GM21786 (cell line): ENCODE data around the gene DEFB131A.
"Not testable (repeated sequence)": the region's sequence is repeated elsewhere in the genome, so short reads cannot be mapped to it uniquely, and the experiment has no call there.

Experiments
- ATAC-seq: cut with Tn5 transposase; IDR thresholded peaks from one replicate; pipeline ENCODE4 v1.9.1; 2021; ENCODE audit not compliant: unreplicated experiment

Gene DEFB131A, protein sequence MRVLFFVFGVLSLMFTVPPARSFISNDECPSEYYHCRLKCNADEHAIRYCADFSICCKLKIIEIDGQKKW

DNA sequence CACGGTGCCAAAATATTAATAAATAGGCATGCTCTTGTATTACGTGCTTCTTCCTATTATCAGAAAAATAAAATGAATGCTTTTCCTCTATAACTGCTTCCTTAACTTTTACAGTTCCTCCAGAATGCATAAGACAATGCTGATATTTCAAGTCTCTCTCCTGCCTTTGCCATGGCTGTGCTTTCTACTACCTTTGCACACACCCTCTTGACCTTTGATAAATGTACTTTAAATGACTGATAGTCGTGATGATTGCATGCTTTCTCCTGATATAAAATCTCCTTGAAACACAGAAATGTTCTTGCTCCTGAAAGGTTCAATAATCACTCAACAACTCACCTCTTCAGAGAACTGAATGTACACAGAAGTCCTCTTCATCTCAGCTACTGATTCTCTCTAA, at the start of gene DEFB131A:
Gene DEFB131A, plus strand, starts transcription at position 301 of the 400 bp plus-strand sequence. CDS start 120 bp downstream, outside the sequence.
- ATAC-seq: not testable (repeated sequence)

DNA sequence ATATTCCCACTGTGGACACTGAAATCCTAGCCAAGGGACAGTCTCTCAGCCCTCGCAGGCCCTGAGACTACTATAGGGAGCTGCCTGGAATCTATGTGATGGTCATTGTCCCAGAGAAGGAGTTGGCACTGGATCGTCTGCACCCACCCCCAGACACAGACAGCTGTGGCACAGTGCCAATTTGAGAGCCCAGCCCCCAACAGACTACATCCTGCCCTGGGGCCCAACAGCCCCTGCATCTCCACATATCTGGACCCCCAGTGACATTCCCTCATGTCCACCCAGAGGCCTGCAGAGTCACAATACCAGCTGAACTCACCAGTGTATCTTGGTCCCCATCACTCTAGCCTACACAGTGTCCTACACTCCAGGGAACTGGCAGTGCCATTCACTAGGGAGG, 38.4 kb upstream of the DEFB131A start:
- ATAC-seq: not testable (repeated sequence)

DNA sequence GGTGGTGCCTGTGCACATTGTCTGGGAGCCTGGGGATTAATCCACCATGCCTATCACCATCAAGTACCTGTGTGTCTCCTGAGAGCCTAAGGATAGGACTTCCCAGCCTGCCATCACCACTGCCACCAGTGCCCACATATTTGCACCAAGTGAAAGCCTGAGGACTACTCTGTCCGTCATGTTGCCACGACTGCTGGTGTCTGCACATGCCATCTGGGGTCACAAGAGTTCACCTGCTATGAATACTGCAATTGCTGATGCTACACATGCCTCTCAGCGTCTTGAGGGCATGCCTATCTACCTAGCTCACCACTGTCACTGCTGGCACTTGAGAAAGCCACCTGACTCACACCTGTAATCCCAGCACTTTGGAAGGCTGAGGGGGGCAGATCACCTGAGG, 37.7 kb upstream of the DEFB131A start:
- ATAC-seq: not testable (repeated sequence)

DNA sequence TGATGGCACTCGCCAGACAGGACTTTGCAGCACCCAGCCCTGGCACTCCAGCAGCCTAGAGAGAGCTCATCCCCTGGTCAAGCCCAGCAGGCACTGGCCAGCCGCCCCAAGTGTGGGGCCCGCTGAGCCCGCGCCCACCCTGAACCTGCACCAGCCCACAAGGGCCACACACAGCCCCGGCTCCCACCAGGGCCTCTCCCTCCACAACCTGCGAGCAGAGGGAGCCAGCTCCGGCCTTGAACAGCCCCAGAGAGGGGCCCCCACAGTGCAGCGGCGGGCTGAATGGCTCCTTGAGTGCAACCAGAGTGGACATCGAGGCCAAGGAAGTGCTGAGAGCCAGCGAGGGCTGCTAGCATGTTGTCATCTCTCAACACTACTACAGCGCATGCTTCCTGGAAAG, 34.4 kb upstream of the DEFB131A start:
- ATAC-seq: no peak

- ATAC-seq: not testable (repeated sequence)
Measured at GRCh38 chr4:9421884-9422455, 22.2 kb upstream of the DEFB131A start.

- ATAC-seq: not testable (repeated sequence)
Measured at GRCh38 chr4:9425916-9426315, 18.3 kb upstream of the DEFB131A start.

- not testable (repeated sequence) for ATAC-seq
Measured at GRCh38 chr4:9430061-9430460, 14.2 kb upstream of the DEFB131A start.

DNA sequence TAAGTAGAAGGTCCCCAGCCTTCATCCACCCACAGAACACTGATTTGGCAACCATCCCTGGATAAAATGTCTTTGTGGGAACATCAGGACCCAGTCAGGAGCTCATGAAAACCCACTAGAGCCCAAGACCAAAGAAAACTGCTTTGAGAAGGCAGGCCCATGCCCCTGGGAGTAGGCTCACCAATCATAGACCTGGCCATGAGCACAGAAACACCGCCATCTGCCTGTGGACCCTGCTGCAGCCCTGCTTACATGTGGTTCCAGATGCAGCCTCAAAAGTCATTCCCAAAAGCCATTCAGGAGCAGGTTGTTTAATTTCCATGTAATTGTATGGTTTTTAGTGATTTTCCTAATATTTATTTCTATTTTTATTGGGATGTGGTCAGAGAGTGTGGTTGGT, 10.9 kb upstream of the DEFB131A start:
- not testable (repeated sequence) for ATAC-seq

DNA sequence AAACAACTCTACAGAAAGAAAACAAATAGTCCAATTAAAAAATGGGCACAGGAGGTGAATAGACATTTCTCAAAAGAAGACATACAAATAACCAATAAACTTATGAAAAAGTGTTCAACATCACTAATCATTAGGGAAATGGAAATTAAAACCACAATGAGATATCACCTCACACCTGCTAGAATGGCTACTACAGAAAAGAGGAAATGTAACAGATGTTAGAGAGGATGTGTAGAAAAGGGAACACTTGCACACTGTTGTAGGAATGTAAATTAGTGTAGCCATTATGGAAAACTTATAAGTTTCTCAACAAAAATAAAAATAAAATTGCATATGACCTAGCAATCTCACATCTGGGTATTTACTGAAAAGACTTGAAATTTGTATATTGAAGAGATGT, 7.5 kb upstream of the DEFB131A start:
- not testable (repeated sequence) for ATAC-seq

DNA sequence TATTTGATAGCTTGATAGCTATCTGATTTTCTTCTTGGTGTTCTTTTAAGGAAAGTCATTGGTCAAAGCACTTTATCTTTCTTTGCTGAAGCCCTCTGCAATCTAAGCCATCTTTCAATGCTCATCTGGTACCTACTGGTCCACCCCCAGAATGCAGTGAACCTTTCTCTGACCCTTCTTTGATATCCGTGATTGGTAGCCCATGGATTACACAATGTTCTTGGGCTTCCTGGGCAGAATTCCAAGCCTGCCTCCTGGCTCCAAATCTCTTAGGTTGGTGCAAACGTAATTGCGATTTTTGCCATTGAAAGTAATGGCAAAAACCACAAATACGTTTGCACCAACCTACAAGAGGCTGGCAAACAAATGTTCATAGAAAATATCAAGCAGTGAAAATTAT, 1.9 kb upstream of the DEFB131A start:
- not testable (repeated sequence) for ATAC-seq

GRCh38 chr4:9444681-9445080, 467 bp downstream of the DEFB131A start:
- not testable (repeated sequence) for ATAC-seq

GRCh38 chr4:9452251-9452650, 8.0 kb downstream of the DEFB131A start:
- ATAC-seq: not testable (repeated sequence)

DNA sequence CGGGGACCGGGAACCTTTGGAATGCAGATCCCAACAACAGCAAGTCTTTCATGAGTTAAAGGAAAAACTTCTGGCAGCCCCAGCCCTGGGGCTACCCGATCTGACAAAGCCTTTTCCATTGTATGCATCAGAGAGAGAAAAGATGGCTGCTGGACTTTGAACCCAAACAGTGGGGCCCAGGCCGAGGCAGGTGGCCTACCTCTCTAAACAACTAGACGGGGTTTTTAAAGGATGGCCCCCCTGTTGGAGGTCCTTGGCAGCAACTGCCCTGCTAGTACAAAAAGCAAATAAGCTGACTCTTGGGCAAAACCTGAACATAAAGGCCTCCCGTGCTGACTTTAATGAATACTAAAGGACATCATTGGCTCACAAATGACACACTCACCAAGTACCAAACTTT, 10.1 kb downstream of the DEFB131A start:
- not testable (repeated sequence) for ATAC-seq

DNA sequence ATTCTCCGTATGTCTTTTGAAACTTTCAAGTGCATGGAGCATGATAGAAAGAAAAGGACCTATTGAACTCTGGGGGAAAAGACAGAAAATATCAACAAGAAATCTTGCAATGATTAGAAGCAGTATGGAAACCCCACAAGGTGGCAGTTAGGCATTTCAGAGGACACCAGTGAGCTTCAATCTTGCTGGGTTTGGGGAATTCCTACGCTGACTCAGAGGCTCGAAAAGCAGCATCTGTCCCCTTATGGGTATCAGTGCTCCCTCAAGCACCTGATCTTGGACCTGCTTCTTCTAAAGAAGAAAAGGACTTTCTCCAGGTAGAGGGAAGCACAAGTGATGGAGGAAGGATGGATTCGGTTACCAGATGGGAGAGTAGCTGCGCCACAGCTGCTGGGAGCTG, 10.8 kb downstream of the DEFB131A start:
- ATAC-seq: not testable (repeated sequence)

GRCh38 chr4:9479466-9479865, 35.3 kb downstream of the DEFB131A start:
- ATAC-seq: not testable (repeated sequence)

DNA sequence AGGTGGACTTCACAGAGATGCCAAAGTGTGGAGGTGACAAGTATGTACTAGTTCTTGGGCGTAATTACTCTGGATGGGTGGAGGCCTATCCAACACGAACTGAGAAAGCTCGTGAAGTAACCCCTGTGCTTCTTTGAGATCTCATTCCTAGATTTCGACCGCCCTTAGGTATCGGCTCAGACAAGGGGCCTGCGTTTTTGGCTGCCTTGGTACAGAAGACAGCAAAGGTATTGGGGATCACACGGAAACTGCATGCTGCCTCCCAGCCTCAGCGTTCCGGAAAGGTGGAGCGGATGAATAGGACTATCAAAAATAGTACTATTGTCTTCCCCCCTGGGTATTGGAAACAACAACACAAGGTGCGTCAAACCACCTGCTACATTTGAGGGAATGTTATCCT, 35.9 kb downstream of the DEFB131A start:
- not testable (repeated sequence) for ATAC-seq

GRCh38 chr4:9482871-9483270, 38.7 kb downstream of the DEFB131A start:
- not testable (repeated sequence) for ATAC-seq

DNA sequence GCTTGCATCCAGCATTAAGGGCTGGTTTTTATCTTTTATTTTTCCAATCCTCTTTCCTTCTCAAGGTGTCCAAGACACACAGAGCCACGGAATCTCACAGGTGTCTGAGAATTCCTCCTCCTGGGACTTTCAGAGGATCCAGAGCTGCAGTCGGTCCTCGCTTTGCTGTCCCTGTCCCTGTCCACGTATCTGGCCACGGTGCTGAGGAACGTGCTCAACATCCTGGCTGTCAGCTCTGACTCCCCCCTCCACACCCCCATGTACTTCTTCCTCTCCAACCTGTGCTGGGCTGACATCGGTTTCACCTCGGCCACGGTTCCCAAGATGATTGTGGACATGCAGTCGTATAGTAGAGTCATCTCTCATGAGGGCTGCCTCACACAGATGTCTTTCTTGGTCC, 39.5 kb downstream of the DEFB131A start:
- ATAC-seq: not testable (repeated sequence)

DNA sequence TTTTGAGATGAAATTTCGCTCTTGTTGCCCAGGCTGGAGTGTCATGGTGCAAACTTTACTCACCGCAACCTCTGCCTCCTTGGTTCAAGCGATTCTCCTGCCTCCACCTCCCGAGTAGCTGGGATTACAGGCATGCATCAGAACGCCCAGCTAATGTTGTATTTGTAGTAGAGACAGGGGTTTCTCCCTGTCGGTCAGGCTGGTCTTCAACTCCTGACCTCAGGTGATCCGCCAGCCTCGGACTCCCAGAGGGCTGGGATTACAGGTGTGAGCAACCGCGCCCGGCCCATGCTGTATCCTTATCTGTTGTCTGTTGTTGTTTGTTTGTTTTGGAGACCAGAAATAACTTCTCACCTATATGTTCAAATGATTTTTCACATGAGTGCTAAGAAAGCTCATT, 42.7 kb downstream of the DEFB131A start:
- not testable (repeated sequence) for ATAC-seq

- not testable (repeated sequence) for ATAC-seq
Measured at GRCh38 chr4:9488796-9489195, 44.6 kb downstream of the DEFB131A start.

- ATAC-seq: not testable (repeated sequence)
Measured at GRCh38 chr4:9490496-9490895, 46.3 kb downstream of the DEFB131A start.

DNA sequence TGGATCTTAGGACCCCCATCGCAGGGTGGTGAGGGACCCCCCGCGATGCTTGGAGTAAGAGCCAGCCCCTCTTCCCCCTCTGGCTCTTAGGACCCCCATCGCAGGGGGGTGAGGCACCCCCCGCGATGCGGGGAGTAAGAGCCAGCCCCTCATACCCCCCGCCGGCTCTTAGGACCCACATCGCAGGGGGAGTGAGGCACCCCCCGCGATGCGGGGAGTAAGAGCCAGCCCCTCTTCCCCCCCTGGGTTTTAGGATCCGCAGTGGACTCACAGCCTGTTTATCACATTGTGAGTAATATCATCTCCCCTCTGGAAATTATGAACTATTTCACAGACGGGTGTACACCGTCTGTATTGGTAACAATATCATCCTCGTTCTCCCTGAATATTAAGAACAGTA, 46.8 kb downstream of the DEFB131A start:
- not testable (repeated sequence) for ATAC-seq

GRCh38 chr4:9493589-9493988, 49.4 kb downstream of the DEFB131A start:
- not testable (repeated sequence) for ATAC-seq
